ENCODE data around the gene RAPGEFL1. TPM values are rescaled to one million over a fixed set of nuclear protein-coding genes. Genes with fewer than 3 reads are reported as not detected.

RAPGEFL1 gene
- total and polyA plus RNA-seq, 10 of the 15 experiments (the other 5 are each of a cell fraction or from before 2014, with no cell fraction given) = 0.13 to 3.2 (median 1.5) TPM

DNA sequence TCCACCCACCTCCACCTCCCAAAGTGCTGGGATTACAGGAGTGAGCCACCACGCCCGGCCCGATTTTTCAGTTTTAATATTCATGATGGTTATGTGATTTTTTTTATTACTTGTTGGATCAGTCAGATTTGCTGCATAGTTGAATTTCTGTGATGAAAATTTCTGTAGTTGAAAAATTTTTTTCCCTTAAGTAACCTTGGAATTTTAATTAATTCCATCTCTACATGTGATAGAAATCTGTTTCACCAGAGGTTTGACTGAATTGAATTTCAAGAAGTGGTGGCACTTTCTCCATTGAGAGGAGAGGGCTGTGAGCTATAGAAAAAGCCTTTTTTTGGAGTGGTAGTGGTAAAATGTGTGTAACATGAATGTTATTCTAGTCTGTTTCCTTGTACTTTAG, 66.5 kb downstream of the RAPGEFL1 start:
- in situ Hi-C loops (cut with MboI) (no loop called here), intact Hi-C loops (cut with micrococcal nuclease; ENCODE audit: unreplicated experiment) (loop anchor here (5.0 kb wide), 1 partner anchor 39 kb away; no protein-coding TSS in a partner anchor)
- TF ChIP-seq, protein P1, sequence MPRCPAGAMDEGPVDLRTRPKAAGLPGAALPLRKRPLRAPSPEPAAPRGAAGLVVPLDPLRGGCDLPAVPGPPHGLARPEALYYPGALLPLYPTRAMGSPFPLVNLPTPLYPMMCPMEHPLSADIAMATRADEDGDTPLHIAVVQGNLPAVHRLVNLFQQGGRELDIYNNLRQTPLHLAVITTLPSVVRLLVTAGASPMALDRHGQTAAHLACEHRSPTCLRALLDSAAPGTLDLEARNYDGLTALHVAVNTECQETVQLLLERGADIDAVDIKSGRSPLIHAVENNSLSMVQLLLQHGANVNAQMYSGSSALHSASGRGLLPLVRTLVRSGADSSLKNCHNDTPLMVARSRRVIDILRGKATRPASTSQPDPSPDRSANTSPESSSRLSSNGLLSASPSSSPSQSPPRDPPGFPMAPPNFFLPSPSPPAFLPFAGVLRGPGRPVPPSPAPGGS (IDR thresholded peaks at IDR 0.05; ENCODE audit: borderline replicate concordance, insufficient read depth, low read depth, low read length, poor library complexity, severe bottlenecking) = no peak
- no peak for TF ChIP-seq HDAC6 (IDR thresholded peaks at IDR 0.05; ENCODE audit: unreplicated experiment)
- TF ChIP-seq, protein P2, sequence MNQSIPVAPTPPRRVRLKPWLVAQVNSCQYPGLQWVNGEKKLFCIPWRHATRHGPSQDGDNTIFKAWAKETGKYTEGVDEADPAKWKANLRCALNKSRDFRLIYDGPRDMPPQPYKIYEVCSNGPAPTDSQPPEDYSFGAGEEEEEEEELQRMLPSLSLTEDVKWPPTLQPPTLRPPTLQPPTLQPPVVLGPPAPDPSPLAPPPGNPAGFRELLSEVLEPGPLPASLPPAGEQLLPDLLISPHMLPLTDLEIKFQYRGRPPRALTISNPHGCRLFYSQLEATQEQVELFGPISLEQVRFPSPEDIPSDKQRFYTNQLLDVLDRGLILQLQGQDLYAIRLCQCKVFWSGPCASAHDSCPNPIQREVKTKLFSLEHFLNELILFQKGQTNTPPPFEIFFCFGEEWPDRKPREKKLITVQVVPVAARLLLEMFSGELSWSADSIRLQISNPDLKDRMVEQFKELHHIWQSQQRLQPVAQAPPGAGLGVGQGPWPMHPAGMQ (IDR thresholded peaks at IDR 0.05; ENCODE audit: borderline replicate concordance) = no peak
- no peak overlapping the region for H3K9ac ChIP-seq (ENCODE audit: control insufficient read depth, insufficient read depth, low read length)
- DNase-seq (ENCODE audit: low read depth, low spot score) (no peak), FAIRE-seq (no peak), ATAC-seq (no peak)
- H3K9me3 ChIP-seq (replicated peaks; ENCODE audit: control insufficient read depth, insufficient read depth, low read length) = no peaks in the 10 kb centered on the region
- H3K4me2 ChIP-seq (ENCODE audit: control insufficient read depth, insufficient read depth) = no peak overlapping the region
- ChIA-PET POLR2A (no interaction called here), SMC1A (ENCODE audit: uncharacterized antibody, unreplicated experiment) (interaction anchor here (0.6 to 1.1 kb wide), 2 partner anchors 9 to 13 kb away, joined by 3 read pairs; no protein-coding TSS in a partner anchor), CTCF (interaction anchor here (1.6 kb wide), 1 partner anchor 47 kb away, joined by 4 read pairs; no protein-coding TSS in a partner anchor), RAD21 (ENCODE audit: unreplicated experiment) (no interaction called here)
- no peaks in the 10 kb centered on the region for H3K27me3 ChIP-seq (replicated peaks in 1 of 2; ENCODE audit: control insufficient read depth in 2 of 2, insufficient read depth in 2 of 2, low read length in 1 of 2)
- H3K27ac ChIP-seq (ENCODE audit: control insufficient read depth, insufficient read depth) = no peak overlapping the region
- H4K20me1 ChIP-seq (ENCODE audit: control insufficient read depth, insufficient read depth) = no peaks in the 10 kb centered on the region
- H3K36me3 ChIP-seq (ENCODE audit: control insufficient read depth in 2 of 2, insufficient read depth in 2 of 2, low read length in 1 of 2) = no peaks in the 10 kb centered on the region; a peak in 2 of 4 replicates
- no peak overlapping the region for H2AFZ ChIP-seq (ENCODE audit: control insufficient read depth, low read depth, low read length)
- 97% methylated on average over 3 of the region's 3 CpGs for WGBS (ENCODE audit: insufficient coverage, insufficient replicate concordance, low lambda C conversion rate, missing lambda C conversion rate)
- no peaks in the 10 kb centered on the region for H3K4me1 ChIP-seq (ENCODE audit: control insufficient read depth, insufficient read depth, low read length)
- H3K79me2 ChIP-seq (ENCODE audit: control insufficient read depth, insufficient read depth, low read length) = no peaks in the 10 kb centered on the region; the same call in none of the 2 replicates
- H3K4me3 ChIP-seq = no peak overlapping the region
- BruUV-seq (replicated peaks) = no TSS peak
